GM19239 (cell line): ENCODE results near the gene MPHOSPH8.
A peak's percentile ranks its signal among the peaks of the same experiment; 100 is the strongest.

Source experiments
- DNase-seq: peaks from one replicate; pipeline ENCODE4 v3.0.0; 2011; ENCODE audit warnings: low spot score; ENCODE audit not compliant: insufficient read length
- FAIRE-seq: peaks from 2 replicates; lab custom pipeline; 2011; peaks lifted over from hg19 to GRCh38; lab: Jason Lieb, UNC

MPHOSPH8 gene

GRCh38 chr13:19633479-19634255 is at the start of gene MPHOSPH8:
Gene MPHOSPH8 (plus strand): TSS chr13:19633659. CDS start chr13:19633749, 90 bp downstream.
- peak; percentile 93 for FAIRE-seq
- DNase-seq = peak; percentile 85

DNA sequence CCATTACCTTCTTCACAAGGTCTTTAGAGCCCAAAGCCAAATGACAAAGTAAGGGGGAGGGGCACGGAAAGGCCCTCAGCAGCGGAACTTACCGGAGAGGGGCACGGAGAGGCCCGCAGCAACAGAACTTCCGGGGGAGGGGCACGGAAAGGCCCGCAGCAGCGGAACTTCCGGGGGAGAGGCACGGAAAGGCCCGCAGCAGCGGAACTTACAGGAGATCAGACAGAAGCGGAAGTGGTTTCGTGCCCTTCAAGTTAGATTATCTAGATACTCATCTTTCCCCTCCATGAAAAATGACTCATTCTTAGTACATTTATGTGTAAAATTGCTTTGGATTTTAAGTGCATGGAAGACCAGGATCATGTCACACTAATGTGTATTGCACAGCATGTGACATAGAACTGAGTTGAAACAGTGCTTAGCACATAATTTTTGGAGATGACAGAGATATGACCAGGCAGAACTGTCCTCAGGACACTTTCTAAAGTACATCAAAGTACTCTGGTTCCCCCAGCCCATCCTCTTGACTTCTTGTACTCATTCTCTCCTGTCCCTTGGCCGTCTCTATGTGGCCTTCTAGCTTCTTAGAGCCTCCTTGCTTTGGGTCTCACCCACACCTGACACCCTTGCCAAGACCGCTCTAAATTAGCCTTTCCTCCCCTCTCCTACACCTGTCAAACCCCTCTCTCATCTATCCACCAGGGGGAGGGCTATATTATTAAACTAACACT is 46.4 kb upstream of the MPHOSPH8 start:
- DNase-seq = peak; percentile 41
- peak; percentile 84 for FAIRE-seq

DNA sequence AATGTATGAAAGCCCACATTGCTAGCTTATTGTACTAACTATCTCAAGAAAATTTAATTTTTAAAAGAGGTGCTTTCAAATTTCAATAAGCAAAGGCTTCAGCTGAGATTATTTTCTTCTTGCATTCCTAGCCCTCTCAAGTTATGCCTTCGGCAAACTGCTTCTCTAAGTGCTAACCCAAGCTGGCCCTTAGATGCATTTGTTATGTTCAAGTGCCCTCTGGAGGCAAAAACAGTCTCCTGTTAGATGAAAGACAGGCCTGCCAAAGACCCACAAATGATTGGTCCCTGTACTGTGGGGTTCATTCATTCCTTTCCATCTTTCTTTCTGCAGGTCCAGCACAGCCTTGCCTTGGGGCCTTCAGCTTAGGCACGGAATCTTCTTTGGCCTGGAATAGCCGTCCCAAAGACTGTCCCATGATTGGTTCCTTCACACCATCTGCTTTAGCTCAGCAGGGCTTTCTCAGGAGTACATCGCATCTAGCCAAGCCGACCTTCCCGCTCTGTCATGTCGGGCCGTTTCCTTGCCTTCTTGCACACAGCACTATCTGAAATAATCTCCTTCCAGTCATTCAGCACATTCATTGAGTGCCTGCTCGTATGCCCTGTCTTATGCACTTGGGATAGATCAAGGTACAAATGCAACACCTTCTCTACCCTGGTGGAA is 45.7 kb upstream of the MPHOSPH8 start:
- DNase-seq = no peak

DNA sequence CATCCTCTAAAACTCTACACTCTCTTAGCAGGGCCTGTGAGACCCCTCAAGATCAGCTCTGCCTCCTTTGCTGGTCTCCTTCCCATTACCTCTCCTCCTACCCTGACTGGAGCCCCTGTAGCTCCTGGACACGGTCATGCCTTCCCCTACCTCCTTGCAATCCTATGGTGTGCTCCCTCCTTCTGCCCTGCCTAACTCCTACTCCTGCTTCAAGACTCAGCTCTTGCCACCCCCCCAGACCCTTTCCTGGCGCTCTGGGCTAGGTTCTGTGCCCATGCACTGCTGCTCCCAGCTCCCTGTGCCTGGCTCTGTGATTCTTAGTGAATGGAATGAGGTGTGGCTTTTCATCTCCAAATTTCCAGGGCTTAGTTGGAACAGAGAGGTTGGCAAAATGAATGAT is 44.1 kb upstream of the MPHOSPH8 start:
- FAIRE-seq (no peak), DNase-seq (no peak)

More for the DNA sequence above, 45.7 kb upstream of the MPHOSPH8 start:
- peak; percentile 95 for FAIRE-seq

DNA sequence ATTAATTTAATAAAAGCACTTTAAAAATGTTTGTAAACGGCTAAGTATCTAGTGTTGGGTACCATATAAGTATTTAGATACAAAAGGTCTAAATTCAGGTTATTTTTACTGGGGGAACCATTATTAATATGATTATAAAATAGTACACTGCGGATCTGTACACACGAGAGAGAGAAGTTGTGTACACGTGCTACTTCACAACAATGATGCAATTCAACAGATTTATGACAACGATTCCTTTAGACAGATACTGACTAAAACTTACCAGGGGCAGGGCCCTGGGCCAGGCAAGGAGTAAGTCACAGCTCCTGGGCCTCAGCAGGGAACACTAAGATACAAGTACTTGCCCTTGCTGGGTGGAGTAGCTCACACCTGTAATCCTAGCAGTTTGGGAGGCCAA is 43.0 kb upstream of the MPHOSPH8 start:
- FAIRE-seq (no peak), DNase-seq (no peak)

- FAIRE-seq = no peak
Measured at GRCh38 chr13:19591864-19592263, 41.6 kb upstream of the MPHOSPH8 start.

DNA sequence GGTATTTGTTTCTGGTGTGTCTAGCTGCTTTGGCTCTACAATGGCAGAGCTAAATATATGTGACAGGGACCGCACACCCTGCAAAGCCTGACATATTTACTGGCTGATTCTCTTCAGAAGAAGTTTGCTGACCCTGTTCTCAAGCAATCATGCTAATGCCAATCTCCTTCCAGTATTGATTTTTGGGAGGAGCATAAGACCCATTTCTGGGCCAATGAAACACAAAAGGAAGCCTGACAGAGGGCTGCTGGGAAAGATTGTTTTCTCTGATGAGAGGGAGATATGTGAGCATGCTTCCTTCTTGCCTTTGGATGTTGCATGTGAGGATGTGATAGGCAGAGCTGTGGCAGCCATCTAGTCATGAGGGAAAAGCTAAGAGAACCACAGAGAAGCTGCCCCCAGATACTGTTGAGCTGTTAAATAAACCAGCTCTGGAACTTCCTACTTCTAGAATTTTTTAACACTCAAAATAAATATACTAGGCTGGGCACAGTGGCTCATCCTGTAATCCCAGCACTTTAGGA is 40.7 kb upstream of the MPHOSPH8 start:
- no peak for DNase-seq
- no peak for FAIRE-seq

More at GRCh38 chr13:19591864-19592263, 41.6 kb upstream of the MPHOSPH8 start:
- DNase-seq = no peak

GRCh38 chr13:19596086-19596485 is 37.4 kb upstream of the MPHOSPH8 start:
- FAIRE-seq (no peak), DNase-seq (no peak)

- FAIRE-seq (no peak), DNase-seq (no peak)
Measured at GRCh38 chr13:19596960-19597361, 36.5 kb upstream of the MPHOSPH8 start.

GRCh38 chr13:19597523-19597922 is 35.9 kb upstream of the MPHOSPH8 start:
- FAIRE-seq = no peak

GRCh38 chr13:19601749-19602725 is 31.4 kb upstream of the MPHOSPH8 start:
- FAIRE-seq = peak; percentile 88

More at GRCh38 chr13:19597523-19597922, 35.9 kb upstream of the MPHOSPH8 start:
- DNase-seq = no peak

DNA sequence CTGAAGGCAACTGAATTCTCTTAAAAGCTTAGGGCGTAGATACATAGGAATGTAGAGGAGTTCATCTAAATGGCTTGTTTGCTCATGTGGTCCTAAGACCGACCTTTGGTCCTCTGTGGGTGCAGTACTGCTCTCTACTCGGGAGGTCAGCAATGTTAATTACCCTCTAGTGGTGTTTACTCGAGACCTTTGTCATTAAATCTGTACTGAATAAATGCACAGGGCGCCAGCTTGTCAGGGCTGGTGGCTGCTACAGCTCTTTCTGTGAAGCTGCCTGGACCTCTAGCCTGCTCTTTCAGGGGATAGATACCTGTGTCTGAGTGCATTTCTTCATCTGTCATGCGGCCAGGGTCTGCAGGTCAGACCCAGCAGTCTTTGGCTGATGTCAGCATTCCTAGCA is 29.2 kb upstream of the MPHOSPH8 start:
- FAIRE-seq = no peak
- no peak for DNase-seq

More at GRCh38 chr13:19601749-19602725, 31.4 kb upstream of the MPHOSPH8 start:
- peak; percentile 67 for DNase-seq

DNA sequence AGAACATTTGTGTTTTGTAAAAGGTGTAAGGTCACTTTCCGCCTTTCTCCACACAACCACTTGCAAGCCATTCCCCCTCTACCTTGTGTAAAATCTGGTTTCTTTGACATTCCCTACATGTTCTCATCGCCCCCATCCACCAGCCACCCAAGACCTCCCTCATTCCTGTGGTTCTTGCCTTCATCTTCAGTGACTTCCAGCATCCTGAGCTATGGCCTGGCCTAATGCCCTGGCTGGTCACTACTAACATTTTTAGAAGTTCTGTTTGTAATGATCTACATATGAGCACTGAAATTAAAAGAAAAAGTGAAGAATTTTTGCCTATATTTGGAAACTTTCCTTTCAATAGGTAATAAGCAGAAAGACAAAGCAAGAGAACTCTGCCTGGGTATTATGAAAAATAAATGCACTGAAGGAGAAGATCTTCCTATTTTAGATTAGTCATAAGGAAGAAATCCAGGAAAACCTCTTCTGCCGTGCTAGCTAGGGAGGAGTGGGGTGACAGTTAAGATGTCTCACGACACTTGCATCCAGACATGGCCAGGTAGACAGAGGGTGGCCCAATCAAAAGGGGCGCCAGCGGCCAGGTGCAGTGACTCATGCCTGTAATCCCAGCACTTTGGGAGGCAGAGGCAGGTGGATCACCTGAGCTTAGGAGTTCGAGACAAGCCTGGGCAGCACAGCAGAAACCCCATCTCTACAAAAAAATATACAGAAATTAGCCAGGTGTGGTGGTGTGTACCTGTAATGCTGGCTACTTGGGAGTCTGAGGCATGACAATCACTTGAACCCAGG is 28.1 kb upstream of the MPHOSPH8 start:
- DNase-seq (no peak), FAIRE-seq (no peak)

- no peak for DNase-seq
- FAIRE-seq = no peak
Measured at GRCh38 chr13:19606152-19606551, 27.3 kb upstream of the MPHOSPH8 start.

DNA sequence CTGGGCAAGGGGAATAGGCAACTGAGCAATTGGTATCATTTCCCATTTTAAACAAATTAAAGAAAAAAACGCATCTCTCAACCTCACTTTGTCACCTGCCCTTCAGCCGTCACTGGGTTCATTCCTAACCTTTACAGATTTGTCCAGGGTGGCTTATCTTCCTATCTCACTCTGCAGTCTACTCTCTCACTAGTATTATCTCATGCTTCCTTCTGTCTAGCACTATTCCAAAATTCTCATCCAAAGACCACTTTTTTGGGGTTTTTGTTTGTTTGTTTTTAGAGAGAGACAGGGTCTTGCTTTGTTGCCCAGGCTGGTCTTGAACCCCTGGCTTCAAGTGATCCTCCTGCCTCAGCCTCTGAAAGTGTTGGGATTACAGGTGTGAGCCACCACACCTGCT is 26.7 kb upstream of the MPHOSPH8 start:
- DNase-seq = no peak
- no peak for FAIRE-seq

- DNase-seq (no peak), FAIRE-seq (no peak)
Measured at GRCh38 chr13:19607523-19608078, 25.9 kb upstream of the MPHOSPH8 start.

GRCh38 chr13:19618977-19619376 is 14.5 kb upstream of the MPHOSPH8 start:
- FAIRE-seq (peak; percentile 8), DNase-seq (no peak)

GRCh38 chr13:19622193-19622592 is 11.3 kb upstream of the MPHOSPH8 start:
- DNase-seq (no peak), FAIRE-seq (no peak)
